H4 (cell line): Measurements from ENCODE around the gene CLTC. TPM values are rescaled to one million over a fixed set of nuclear protein-coding genes. Genes with fewer than 3 reads are reported as not detected.
"Not testable (repeated sequence)": the region's sequence is repeated elsewhere in the genome, so short reads cannot be mapped to it uniquely, and the experiment has no call there.

Experiments
- DNase-seq: peaks from one replicate; pipeline ENCODE4 v3.0.0-alpha.2; 2015; ENCODE audit warnings: low spot score
- total RNA-seq: library from RNA; depleted of rRNA; stranded (reverse); fragments of >200 nt; shearing (Covaris generic); gene quantifications from 2 replicates; pipeline ENCODE4 v1.2.3, GENCODE V29; 2014; rRNA removed

Gene CLTC
- total RNA-seq = 362 and 385 TPM in 2 replicates

GRCh38 chr17:59619298-59620063, at the start of gene CLTC:
Gene CLTC, plus strand, starts transcription at chr17:59619895. Its CDS starts 237 bp downstream, at chr17:59620132.
- peak; percentile 97 for DNase-seq

GRCh38 chr17:59572301-59572924, 47.3 kb upstream of the CLTC start:
- no peak for DNase-seq

GRCh38 chr17:59584168-59584567, 35.5 kb upstream of the CLTC start:
- DNase-seq = not testable (repeated sequence)

GRCh38 chr17:59600169-59600568, 19.5 kb upstream of the CLTC start:
- no peak for DNase-seq

- no peak for DNase-seq
Measured at GRCh38 chr17:59601130-59601529, 18.6 kb upstream of the CLTC start.

- DNase-seq = no peak
Measured at GRCh38 chr17:59607061-59607460, 12.6 kb upstream of the CLTC start.

- DNase-seq = no peak
Measured at GRCh38 chr17:59607817-59608403, 11.8 kb upstream of the CLTC start.

- DNase-seq = no peak
Measured at GRCh38 chr17:59611503-59611902, 8.2 kb upstream of the CLTC start.

- DNase-seq = no peak
Measured at GRCh38 chr17:59616253-59616920, 3.3 kb upstream of the CLTC start.

GRCh38 chr17:59617156-59617732, 2.5 kb upstream of the CLTC start:
- no peak for DNase-seq

- DNase-seq = no peak
Measured at GRCh38 chr17:59619035-59619297, 729 bp upstream of the CLTC start.

GRCh38 chr17:59620064-59620359, 317 bp downstream of the CLTC start:
- DNase-seq = no peak

- DNase-seq = peak; percentile 47
Measured at GRCh38 chr17:59620518-59621259, 994 bp downstream of the CLTC start.

GRCh38 chr17:59621771-59622170, 2.1 kb downstream of the CLTC start:
- DNase-seq = no peak

- DNase-seq = no peak
Measured at GRCh38 chr17:59623151-59623550, 3.5 kb downstream of the CLTC start.

- DNase-seq = no peak
Measured at GRCh38 chr17:59626756-59627155, 7.1 kb downstream of the CLTC start.

GRCh38 chr17:59627274-59627673, 7.6 kb downstream of the CLTC start:
- DNase-seq = no peak

- no peak for DNase-seq
Measured at GRCh38 chr17:59627770-59628171, 8.1 kb downstream of the CLTC start.

- no peak for DNase-seq
Measured at GRCh38 chr17:59629174-59629573, 9.5 kb downstream of the CLTC start.

GRCh38 chr17:59631276-59631675, 11.6 kb downstream of the CLTC start:
- no peak for DNase-seq

- no peak for DNase-seq
Measured at GRCh38 chr17:59632398-59632797, 12.7 kb downstream of the CLTC start.
